ENCODE data around the gene SEC31A.
"Not testable (repeated sequence)": the region's sequence is repeated elsewhere in the genome, so short reads cannot be mapped to it uniquely, and the experiment has no call there.

SEC31A gene, protein sequence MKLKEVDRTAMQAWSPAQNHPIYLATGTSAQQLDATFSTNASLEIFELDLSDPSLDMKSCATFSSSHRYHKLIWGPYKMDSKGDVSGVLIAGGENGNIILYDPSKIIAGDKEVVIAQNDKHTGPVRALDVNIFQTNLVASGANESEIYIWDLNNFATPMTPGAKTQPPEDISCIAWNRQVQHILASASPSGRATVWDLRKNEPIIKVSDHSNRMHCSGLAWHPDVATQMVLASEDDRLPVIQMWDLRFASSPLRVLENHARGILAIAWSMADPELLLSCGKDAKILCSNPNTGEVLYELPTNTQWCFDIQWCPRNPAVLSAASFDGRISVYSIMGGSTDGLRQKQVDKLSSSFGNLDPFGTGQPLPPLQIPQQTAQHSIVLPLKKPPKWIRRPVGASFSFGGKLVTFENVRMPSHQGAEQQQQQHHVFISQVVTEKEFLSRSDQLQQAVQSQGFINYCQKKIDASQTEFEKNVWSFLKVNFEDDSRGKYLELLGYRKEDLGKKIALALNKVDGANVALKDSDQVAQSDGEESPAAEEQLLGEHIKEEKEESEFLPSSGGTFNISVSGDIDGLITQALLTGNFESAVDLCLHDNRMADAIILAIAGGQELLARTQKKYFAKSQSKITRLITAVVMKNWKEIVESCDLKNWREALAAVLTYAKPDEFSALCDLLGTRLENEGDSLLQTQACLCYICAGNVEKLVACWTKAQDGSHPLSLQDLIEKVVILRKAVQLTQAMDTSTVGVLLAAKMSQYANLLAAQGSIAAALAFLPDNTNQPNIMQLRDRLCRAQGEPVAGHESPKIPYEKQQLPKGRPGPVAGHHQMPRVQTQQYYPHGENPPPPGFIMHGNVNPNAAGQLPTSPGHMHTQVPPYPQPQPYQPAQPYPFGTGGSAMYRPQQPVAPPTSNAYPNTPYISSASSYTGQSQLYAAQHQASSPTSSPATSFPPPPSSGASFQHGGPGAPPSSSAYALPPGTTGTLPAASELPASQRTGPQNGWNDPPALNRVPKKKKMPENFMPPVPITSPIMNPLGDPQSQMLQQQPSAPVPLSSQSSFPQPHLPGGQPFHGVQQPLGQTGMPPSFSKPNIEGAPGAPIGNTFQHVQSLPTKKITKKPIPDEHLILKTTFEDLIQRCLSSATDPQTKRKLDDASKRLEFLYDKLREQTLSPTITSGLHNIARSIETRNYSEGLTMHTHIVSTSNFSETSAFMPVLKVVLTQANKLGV
- total RNA-seq, result 142 to 180 (median 148) reads per million in 9 experiments

DNA sequence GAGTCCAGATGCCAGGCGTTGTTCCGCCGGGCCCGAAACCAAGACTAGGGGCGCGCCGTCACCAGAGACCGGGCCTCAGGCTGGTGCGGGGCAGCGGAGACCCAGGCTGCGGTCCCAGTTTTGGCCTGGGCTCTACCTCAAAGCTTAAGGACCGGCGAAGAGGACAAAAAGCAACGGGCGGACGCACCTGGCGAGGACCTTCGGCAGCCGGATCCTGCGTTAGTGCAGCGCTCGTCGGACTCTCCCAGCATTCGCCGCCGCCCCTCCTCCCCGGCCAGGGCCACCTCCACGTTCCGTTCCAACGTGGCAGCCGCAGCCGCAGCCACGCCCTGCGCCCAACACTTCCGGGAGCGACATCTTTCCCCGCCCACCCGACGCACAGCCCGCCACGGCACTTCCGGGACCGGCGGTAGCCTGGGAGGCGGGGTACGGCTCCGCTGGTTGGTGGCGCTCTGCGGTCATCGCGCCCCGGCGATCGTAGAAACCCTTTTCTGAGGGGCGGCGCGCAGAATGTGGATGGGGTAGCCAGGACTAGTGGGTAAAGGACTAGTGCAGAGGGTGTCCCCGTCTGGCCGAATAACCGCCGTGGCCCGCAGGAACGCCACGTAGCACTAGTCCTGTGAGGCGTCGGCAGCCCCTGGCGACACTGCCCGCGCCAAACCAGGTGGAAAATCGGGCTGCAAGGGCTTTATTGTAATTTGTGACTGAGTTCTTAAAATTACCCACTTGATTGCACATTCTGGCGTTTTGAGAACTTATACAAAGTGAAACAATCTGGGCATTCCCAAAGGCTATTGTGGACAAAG is at the start of gene SEC31A:
Gene SEC31A, minus strand, starts transcription at position 253 of the 806 bp plus-strand sequence. CDS start 9,217 bp downstream, outside the sequence.
- Mint-ChIP-seq H3K27me3 (no peaks in the 10 kb centered on the region), H3K4me1 (ENCODE audit: low read depth in 2 of 2) (peaks cover 15 to 24% of the 10 kb centered on the region in 2 donors), H3K27ac (peak within 1 kb of the TSS; percentile 97 to 99), H3K9me3 (no peaks in the 10 kb centered on the region), H3K4me3 (peak within 1 kb of the TSS; percentile 91 to 95), H3K36me3 (ENCODE audit: insufficient read depth) (peaks cover 54% of the 10 kb centered on the region)
- DNase-seq, result peak; percentile 94 to 96 (median 96)
- peak; percentile 92 for ATAC-seq (replicated peaks)

DNA sequence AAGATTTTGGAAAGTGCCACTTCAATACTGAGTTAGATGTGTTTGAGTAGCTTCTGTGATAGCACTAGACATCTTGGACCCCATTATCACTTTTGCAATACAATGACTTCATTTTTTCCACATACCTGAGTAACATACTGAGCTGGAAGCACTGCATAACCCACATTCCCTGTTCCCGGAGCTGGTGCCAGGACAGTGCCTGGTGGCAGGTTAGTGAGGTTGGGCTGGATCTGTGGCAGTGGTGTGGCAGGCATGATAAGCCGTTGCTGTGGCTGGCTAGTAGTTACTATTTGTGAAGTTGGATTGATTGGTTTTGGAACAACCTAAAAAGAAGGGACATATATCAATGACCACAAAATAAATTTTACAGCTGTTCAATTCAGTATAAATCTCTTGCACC is 48.5 kb upstream of the SEC31A start:
- H3K4me1 Mint-ChIP-seq (ENCODE audit: low read depth in 2 of 2), result no peaks in the 10 kb centered on the region
- no peak for ATAC-seq (replicated peaks)
- no peak for DNase-seq
- no peak overlapping the region for H3K4me3 Mint-ChIP-seq
- H3K27ac Mint-ChIP-seq, result peak overlapping the region in 1 of 2 donors; percentile 77
- no peaks in the 10 kb centered on the region for H3K9me3 Mint-ChIP-seq
- no peaks in the 10 kb centered on the region for H3K27me3 Mint-ChIP-seq
- peaks cover 25% of the 10 kb centered on the region for H3K36me3 Mint-ChIP-seq (ENCODE audit: insufficient read depth)

DNA sequence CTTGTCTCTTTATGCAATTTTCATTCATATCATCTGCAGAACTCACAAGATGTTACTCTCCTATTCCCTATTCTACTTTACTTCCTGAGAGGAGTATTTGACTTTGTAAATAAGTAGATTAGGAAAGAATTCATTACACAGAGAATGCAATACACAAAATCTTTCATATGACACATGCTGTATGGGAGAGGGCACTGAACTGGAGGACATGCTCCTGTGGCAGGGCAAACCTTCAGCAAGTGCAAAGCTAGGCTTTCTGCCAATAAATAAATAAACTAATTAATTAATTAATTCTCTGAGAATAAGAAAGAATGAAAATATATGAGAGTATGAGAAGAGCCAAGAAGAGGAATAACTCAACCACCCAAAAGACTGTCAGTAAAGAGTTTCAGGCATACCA is 43.5 kb upstream of the SEC31A start:
- no peak for DNase-seq
- H3K27me3 Mint-ChIP-seq, result no peaks in the 10 kb centered on the region
- no peaks in the 10 kb centered on the region for H3K4me1 Mint-ChIP-seq (ENCODE audit: low read depth in 2 of 2)
- ATAC-seq (replicated peaks), result no peak
- peaks cover 37% of the 10 kb centered on the region for H3K36me3 Mint-ChIP-seq (ENCODE audit: insufficient read depth)
- no peak overlapping the region for H3K27ac Mint-ChIP-seq
- no peaks in the 10 kb centered on the region for H3K9me3 Mint-ChIP-seq
- no peak overlapping the region for H3K4me3 Mint-ChIP-seq

DNA sequence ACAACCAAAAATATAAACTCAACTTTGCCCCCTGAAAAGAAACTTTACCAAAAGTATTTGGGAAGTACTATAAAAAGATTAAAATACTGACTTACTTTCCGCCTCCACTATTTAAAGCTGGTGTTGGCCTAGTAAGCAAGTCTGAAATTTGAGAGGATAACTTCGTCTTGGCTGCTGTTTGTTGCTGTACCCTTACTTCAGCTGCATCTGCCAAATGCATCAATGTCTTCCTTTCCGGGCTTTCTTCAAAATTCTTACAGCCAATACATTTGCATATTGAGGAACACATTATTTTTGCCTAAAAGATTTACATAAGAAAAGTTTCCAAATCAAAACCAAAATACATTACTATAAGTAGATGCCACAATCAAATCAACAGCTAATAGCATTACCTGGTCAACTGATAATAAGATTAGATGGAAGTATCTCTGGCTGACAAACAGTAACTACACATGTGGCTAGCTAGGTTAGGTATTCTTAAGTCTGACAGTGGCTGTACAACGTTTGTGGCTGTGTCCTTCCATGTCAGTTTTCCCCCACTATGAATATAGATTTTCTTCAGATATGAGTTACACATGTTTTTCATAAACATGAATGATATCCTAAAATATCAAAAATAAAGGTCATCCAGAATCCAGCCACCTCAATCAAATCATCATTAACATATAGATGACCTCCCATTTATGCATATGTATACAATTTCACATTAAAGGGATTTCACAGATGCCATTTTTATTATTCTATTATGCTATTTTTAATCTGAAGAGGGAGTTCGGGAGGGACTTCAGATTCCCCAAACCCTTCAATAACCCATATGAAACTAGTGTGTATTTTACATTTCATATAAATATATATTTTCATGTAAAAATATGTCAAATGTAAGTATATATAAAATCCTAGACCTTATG is 40.1 kb upstream of the SEC31A start:
- Mint-ChIP-seq H3K4me3 (no peak overlapping the region), H3K27ac (no peak overlapping the region), H3K4me1 (ENCODE audit: low read depth in 2 of 2) (no peaks in the 10 kb centered on the region), H3K27me3 (no peaks in the 10 kb centered on the region), H3K36me3 (ENCODE audit: insufficient read depth) (peaks cover 26% of the 10 kb centered on the region), H3K9me3 (no peaks in the 10 kb centered on the region)
- DNase-seq (no peak), ATAC-seq (replicated peaks) (no peak)

DNA sequence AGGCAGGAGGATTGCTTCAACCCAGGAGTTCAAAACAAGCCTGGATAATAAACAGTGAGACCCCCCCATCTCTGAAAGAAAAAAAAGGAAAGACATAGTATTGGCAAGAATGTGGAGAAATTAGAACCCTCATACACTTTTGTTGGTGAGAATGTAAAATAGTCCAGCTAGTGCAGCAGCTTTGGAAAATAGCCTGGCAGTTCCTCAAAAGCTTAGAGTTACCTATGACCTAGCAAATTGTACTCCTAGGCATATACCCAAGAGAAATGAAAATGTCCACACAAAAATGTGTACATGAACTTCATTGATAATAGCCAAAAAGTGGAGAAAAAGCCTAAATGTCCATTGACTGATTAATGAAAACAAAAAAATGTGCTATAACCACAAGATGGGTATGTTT is 30.8 kb upstream of the SEC31A start:
- DNase-seq, result no peak
- Mint-ChIP-seq H3K4me3 (no peak overlapping the region), H3K4me1 (ENCODE audit: low read depth in 2 of 2) (no peaks in the 10 kb centered on the region), H3K27me3 (no peaks in the 10 kb centered on the region), H3K36me3 (ENCODE audit: insufficient read depth) (peaks cover 7% of the 10 kb centered on the region), H3K9me3 (no peaks in the 10 kb centered on the region), H3K27ac (peak overlapping the region in 1 of 2 donors; percentile 13)
- no peak for ATAC-seq (replicated peaks)

DNA sequence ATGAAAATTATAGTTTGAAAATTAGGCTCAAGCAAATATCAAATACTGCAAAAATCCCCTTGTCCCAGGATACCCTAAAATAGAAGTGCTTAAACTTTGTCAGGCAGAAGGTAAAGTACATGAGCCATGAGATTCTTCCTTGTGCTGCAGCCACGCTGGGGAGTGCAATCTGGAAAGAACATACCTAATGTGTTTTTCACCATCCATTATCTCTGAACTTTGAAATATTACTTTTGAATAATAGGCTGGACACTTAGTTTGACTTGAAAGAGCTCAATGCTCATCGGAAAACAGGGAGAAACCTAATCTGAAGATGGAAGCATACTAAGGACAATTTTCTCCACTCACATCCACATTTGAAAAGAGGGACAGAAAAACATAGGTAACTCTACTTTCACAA is 28.4 kb upstream of the SEC31A start:
- Mint-ChIP-seq H3K4me1 (ENCODE audit: low read depth in 2 of 2) (no peaks in the 10 kb centered on the region), H3K9me3 (no peaks in the 10 kb centered on the region), H3K27me3 (no peaks in the 10 kb centered on the region), H3K4me3 (no peak overlapping the region), H3K27ac (no peak overlapping the region), H3K36me3 (ENCODE audit: insufficient read depth) (peaks cover 2% of the 10 kb centered on the region)
- DNase-seq (no peak), ATAC-seq (replicated peaks) (no peak)

DNA sequence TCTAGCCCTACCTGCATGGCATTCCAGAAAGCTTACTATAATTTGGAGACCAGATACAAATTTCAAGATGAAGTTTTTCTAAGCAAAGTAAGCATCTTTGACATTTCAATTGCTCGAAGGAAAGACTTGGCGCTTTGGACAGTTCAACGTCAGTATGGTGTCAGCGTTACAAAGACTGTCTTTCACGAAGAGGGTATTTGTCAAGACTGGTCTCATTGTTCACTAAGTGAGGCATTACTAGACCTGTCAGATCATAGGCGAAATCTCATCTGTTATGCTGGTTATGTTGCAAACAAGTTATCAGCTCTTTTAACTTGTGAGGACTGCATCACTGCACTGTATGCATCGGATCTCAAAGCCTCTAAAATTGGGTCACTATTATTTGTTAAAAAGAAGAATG is 27.1 kb upstream of the SEC31A start:
- peaks cover 2% of the 10 kb centered on the region for H3K36me3 Mint-ChIP-seq (ENCODE audit: insufficient read depth)
- H3K4me1 Mint-ChIP-seq (ENCODE audit: low read depth in 2 of 2), result no peaks in the 10 kb centered on the region
- H3K9me3 Mint-ChIP-seq, result no peaks in the 10 kb centered on the region
- no peak for DNase-seq
- no peaks in the 10 kb centered on the region for H3K27me3 Mint-ChIP-seq
- H3K27ac Mint-ChIP-seq, result peak overlapping the region in 1 of 2 donors; percentile 20
- no peak for ATAC-seq (replicated peaks)
- no peak overlapping the region for H3K4me3 Mint-ChIP-seq

DNA sequence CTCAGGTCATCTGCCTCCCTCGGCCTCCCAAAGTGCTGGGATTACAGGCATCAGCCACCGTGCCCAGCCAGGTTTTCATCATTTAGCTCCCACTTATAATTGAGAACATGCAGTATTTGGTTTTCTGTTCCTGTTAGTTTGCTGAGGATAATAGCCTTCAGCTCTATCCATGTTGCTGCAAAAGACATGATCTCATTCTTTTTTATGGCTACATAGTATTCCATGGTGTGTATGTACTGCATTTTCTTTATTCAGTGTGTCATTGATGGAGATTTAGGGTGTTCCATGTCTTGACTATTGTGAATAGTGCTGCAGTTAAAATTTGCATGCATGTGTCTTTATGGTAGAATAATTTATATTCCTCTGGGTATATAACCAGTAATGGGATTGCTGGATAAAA is 23.0 kb upstream of the SEC31A start:
- ATAC-seq (replicated peaks); DNase-seq; H3K9me3 Mint-ChIP-seq; H3K27me3 Mint-ChIP-seq; H3K4me3 Mint-ChIP-seq; H3K27ac Mint-ChIP-seq; H3K4me1 Mint-ChIP-seq (ENCODE audit: low read depth in 2 of 2); H3K36me3 Mint-ChIP-seq (ENCODE audit: insufficient read depth): not testable (repeated sequence)

DNA sequence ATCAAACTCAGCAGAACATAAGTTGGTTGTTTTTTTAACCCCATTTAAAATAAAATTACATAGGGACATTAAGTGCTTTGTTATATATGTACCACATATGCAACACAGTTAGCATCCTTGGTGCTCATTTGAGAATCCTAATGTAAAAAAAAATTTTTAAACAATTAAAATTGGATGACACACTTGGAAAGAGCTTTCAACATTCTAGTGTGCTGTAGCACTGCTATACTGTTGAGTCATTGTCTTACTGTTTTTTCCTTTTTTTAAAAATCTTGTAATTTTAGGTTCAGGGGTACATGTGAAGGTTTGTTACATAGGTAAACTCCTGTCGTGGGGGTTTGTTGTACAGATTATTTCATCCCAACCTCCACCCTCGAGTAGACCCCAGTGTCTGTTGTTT is 22.4 kb upstream of the SEC31A start:
- Mint-ChIP-seq H3K27me3 (no peaks in the 10 kb centered on the region), H3K9me3 (no peaks in the 10 kb centered on the region), H3K27ac (no peak overlapping the region), H3K4me1 (ENCODE audit: low read depth in 2 of 2) (no peaks in the 10 kb centered on the region), H3K36me3 (ENCODE audit: insufficient read depth) (no peaks in the 10 kb centered on the region), H3K4me3 (no peak overlapping the region)
- DNase-seq (no peak), ATAC-seq (replicated peaks) (no peak)

DNA sequence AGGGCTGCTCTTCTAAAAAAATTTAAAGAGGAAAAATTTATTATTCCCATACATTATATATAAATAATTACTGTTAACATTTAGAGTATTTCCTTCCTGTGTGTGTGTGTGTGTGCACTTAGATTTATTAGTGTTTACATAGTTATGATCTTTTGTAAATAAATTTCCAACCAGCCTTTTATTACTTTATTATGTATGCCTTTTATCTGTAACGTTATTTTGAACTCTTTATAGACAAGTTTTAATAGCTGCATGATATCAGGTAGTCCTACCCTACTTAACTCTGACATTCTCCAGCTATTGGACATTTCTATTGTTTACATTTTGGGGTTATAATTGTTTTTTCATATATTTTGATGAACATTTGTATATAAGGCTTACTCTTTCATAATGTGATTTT is 18.4 kb upstream of the SEC31A start:
- peaks cover 4% of the 10 kb centered on the region in 2 donors for H3K4me1 Mint-ChIP-seq (ENCODE audit: low read depth in 2 of 2)

DNA sequence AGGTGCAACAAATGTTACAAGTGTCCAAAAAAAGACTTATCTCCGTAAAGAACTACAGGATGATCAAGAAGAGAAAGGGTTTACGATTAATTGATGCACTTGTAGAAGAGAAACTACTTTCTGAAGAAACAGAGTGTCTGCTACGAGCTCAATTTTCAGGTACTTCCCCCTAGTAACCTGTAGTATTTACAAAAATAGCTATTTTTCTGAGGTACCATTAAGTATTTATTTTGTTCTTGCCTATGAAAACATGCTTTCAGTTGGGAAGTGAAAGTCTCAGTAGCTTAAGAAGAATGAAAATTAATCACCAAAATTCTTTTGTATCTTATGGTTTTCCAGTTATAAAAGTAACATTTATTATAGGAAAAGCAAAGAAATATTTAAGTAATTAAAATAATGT is 15.5 kb upstream of the SEC31A start:
- no peak for DNase-seq
- ATAC-seq (replicated peaks), result no peak
- Mint-ChIP-seq H3K27ac (peak overlapping the region in 1 of 2 donors; percentile 35), H3K9me3 (no peaks in the 10 kb centered on the region), H3K36me3 (ENCODE audit: insufficient read depth) (peaks cover 15% of the 10 kb centered on the region), H3K27me3 (no peaks in the 10 kb centered on the region), H3K4me3 (no peak overlapping the region), H3K4me1 (ENCODE audit: low read depth in 2 of 2) (peaks cover 4% of the 10 kb centered on the region in 2 donors)

More for the DNA sequence above, 18.4 kb upstream of the SEC31A start:
- Mint-ChIP-seq H3K27ac (no peak overlapping the region), H3K4me3 (no peak overlapping the region), H3K36me3 (ENCODE audit: insufficient read depth) (peaks cover 9% of the 10 kb centered on the region), H3K27me3 (no peaks in the 10 kb centered on the region), H3K9me3 (no peaks in the 10 kb centered on the region)
- DNase-seq, result no peak
- no peak for ATAC-seq (replicated peaks)

DNA sequence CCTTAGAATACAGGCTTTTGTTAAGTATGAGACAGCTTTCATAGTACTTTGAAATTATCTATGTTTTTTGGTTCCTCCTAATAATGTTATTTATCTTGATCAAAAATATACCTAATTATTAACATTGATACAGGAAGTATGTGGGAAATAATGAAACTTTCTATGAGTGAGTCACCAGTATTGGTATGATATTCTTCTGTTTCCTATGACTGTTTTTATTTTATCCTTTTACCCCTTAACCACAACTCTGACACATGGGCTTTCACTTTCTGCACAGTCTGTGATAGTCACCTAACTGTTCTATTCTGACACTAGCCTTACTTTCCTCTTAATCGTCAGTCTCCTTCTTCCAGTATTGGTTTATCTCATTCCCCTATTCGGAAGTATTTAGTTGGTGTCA is 14.3 kb upstream of the SEC31A start:
- Mint-ChIP-seq H3K36me3 (ENCODE audit: insufficient read depth) (peaks cover 15% of the 10 kb centered on the region), H3K4me1 (ENCODE audit: low read depth in 2 of 2) (peaks cover 4% of the 10 kb centered on the region in 2 donors), H3K27ac (peak overlapping the region; percentile 10 to 35), H3K4me3 (peak overlapping the region; percentile 16 to 22), H3K9me3 (no peaks in the 10 kb centered on the region), H3K27me3 (no peaks in the 10 kb centered on the region)
- no peak for ATAC-seq (replicated peaks)
- DNase-seq, result no peak
